Measurements from ENCODE around the gene B4GALNT3. TPM values are rescaled to one million over a fixed set of nuclear protein-coding genes. Genes with fewer than 3 reads are reported as not detected.

B4GALNT3 gene
- total and polyA plus RNA-seq, 2 experiments from 2014 or later: 0.11 TPM; not detected in 1

GRCh38 chr12:535396-535795, 75.7 kb downstream of the B4GALNT3 start:
- in situ Hi-C loops (cut with MboI): loop anchor here (10.0 kb wide), 1 partner anchor 91 kb away; no protein-coding TSS in a partner anchor
- Histone ChIP-seq H3K27me3 (replicated peaks; ENCODE audit: insufficient read depth) (no peaks in the 10 kb centered on the region), H3K4me1 (ENCODE audit: insufficient read depth) (peaks cover 37% of the 10 kb centered on the region), H3K9me3 (ENCODE audit: low read depth) (no peaks in the 10 kb centered on the region), H3K36me3 (ENCODE audit: low read depth) (no peaks in the 10 kb centered on the region), H3K9me2 (ENCODE audit: insufficient read depth) (no peaks in the 10 kb centered on the region), H3K9ac (no peak overlapping the region), H3K27ac (no peak overlapping the region), H2AFZ (no peak overlapping the region), H3F3A (ENCODE audit: insufficient read depth) (peaks cover 33% of the 10 kb centered on the region), H3K4me3 (no peak overlapping the region), H3K79me2 (ENCODE audit: insufficient read depth) (no peaks in the 10 kb centered on the region), H4K20me1 (ENCODE audit: insufficient read depth) (no peaks in the 10 kb centered on the region), H3K4me2 (ENCODE audit: unreplicated experiment) (no peak overlapping the region)
- WGBS, 2 experiments (ENCODE audit: low coverage in 1 of 2, low lambda C conversion rate in 2 of 2, missing lambda C conversion rate in 2 of 2): 84 to 89% methylated on average over 7 of the region's 7 CpGs
- TF ChIP-seq EZH2phosphoT487 (IDR thresholded peaks at IDR 0.05; ENCODE audit: insufficient read depth, low read depth) (no peak), EZH2 (IDR thresholded peaks at IDR 0.05; ENCODE audit: insufficient read depth, poor library complexity, severe bottlenecking) (no peak)
- no peak for DNase-seq

GRCh38 chr12:536751-537245, 77.1 kb downstream of the B4GALNT3 start:
- Histone ChIP-seq H3K36me3 (ENCODE audit: low read depth) (no peaks in the 10 kb centered on the region), H3K4me2 (ENCODE audit: unreplicated experiment) (no peak overlapping the region), H3K9ac (no peak overlapping the region), H2AFZ (no peak overlapping the region), H3K79me2 (ENCODE audit: insufficient read depth) (no peaks in the 10 kb centered on the region), H3K4me1 (ENCODE audit: insufficient read depth) (peaks cover 26% of the 10 kb centered on the region), H3K9me3 (ENCODE audit: low read depth) (no peaks in the 10 kb centered on the region), H3K9me2 (ENCODE audit: insufficient read depth) (no peaks in the 10 kb centered on the region), H3F3A (ENCODE audit: insufficient read depth) (peaks cover 23% of the 10 kb centered on the region), H4K20me1 (ENCODE audit: insufficient read depth) (no peaks in the 10 kb centered on the region), H3K27ac (no peak overlapping the region), H3K27me3 (replicated peaks; ENCODE audit: insufficient read depth) (no peaks in the 10 kb centered on the region), H3K4me3 (no peak overlapping the region)
- WGBS, 2 experiments (ENCODE audit: low coverage in 1 of 2, low lambda C conversion rate in 2 of 2, missing lambda C conversion rate in 2 of 2): 79 to 82% methylated on average over 3 of the region's 3 CpGs
- no peak for DNase-seq
- in situ Hi-C loops (cut with MboI): loop anchor here (10.0 kb wide), 1 partner anchor 92 kb away; no protein-coding TSS in a partner anchor
- TF ChIP-seq EZH2phosphoT487 (IDR thresholded peaks at IDR 0.05; ENCODE audit: insufficient read depth, low read depth) (no peak), EZH2 (IDR thresholded peaks at IDR 0.05; ENCODE audit: insufficient read depth, poor library complexity, severe bottlenecking) (no peak)

- Histone ChIP-seq H3K9me3 (ENCODE audit: low read depth) (no peaks in the 10 kb centered on the region), H4K20me1 (ENCODE audit: insufficient read depth) (no peaks in the 10 kb centered on the region), H3K4me1 (ENCODE audit: insufficient read depth) (peaks cover 18% of the 10 kb centered on the region), H2AFZ (no peak overlapping the region), H3K27me3 (replicated peaks; ENCODE audit: insufficient read depth) (no peaks in the 10 kb centered on the region), H3K4me2 (ENCODE audit: unreplicated experiment) (no peak overlapping the region), H3F3A (ENCODE audit: insufficient read depth) (peaks cover 15% of the 10 kb centered on the region), H3K4me3 (no peak overlapping the region), H3K79me2 (ENCODE audit: insufficient read depth) (no peaks in the 10 kb centered on the region), H3K9ac (no peak overlapping the region), H3K36me3 (ENCODE audit: low read depth) (no peaks in the 10 kb centered on the region), H3K27ac (no peak overlapping the region), H3K9me2 (ENCODE audit: insufficient read depth) (no peaks in the 10 kb centered on the region)
- in situ Hi-C loops (cut with MboI): loop anchor here (10.0 kb wide), 1 partner anchor 93 kb away; no protein-coding TSS in a partner anchor
- 91 to 95% methylated on average over 4 of the region's 4 CpGs for WGBS, 2 experiments (ENCODE audit: low coverage in 1 of 2, low lambda C conversion rate in 2 of 2, missing lambda C conversion rate in 2 of 2)
- no peak for DNase-seq
- TF ChIP-seq EZH2phosphoT487 (IDR thresholded peaks at IDR 0.05; ENCODE audit: insufficient read depth, low read depth) (no peak), EZH2 (IDR thresholded peaks at IDR 0.05; ENCODE audit: insufficient read depth, poor library complexity, severe bottlenecking) (no peak)
Observed at GRCh38 chr12:537772-538171, 78.0 kb downstream of the B4GALNT3 start.

GRCh38 chr12:538731-539539, 79.2 kb downstream of the B4GALNT3 start:
- in situ Hi-C loops (cut with MboI): loop anchor here (10.0 kb wide), 1 partner anchor 94 kb away; no protein-coding TSS in a partner anchor
- Histone ChIP-seq H3K27ac (no peak overlapping the region), H3K9ac (no peak overlapping the region), H2AFZ (no peak overlapping the region), H3K9me3 (ENCODE audit: low read depth) (no peaks in the 10 kb centered on the region), H3K27me3 (replicated peaks; ENCODE audit: insufficient read depth) (no peaks in the 10 kb centered on the region), H3K36me3 (ENCODE audit: low read depth) (no peaks in the 10 kb centered on the region), H3K4me3 (no peak overlapping the region), H3K4me2 (ENCODE audit: unreplicated experiment) (peak overlapping the region; percentile 1), H3F3A (ENCODE audit: insufficient read depth) (peaks cover 7% of the 10 kb centered on the region; the same call in 1 of the 2 replicates), H3K4me1 (ENCODE audit: insufficient read depth) (peaks cover 9% of the 10 kb centered on the region), H3K79me2 (ENCODE audit: insufficient read depth) (no peaks in the 10 kb centered on the region), H4K20me1 (ENCODE audit: insufficient read depth) (no peaks in the 10 kb centered on the region), H3K9me2 (ENCODE audit: insufficient read depth) (no peaks in the 10 kb centered on the region)
- no peak for TF ChIP-seq EZH2phosphoT487 (IDR thresholded peaks at IDR 0.05; ENCODE audit: insufficient read depth, low read depth)
- TF ChIP-seq EZH2 (IDR thresholded peaks at IDR 0.05; ENCODE audit: insufficient read depth, poor library complexity, severe bottlenecking): no peak
- DNase-seq: peak; percentile 73
- 29 to 37% methylated on average over 10 of the region's 10 CpGs for WGBS, 2 experiments (ENCODE audit: low coverage in 1 of 2, low lambda C conversion rate in 2 of 2, missing lambda C conversion rate in 2 of 2)
